Activated T-cell treated with anti-CD3 and anti-CD28 coated beads, Interleukin-2, amount 50 U/mL, for 24 hours (primary cell): Measurements from ENCODE around the gene MYD88.
A peak's percentile ranks its signal among the peaks of the same experiment; 100 is the strongest.
"Not testable (repeated sequence)": the region's sequence is repeated elsewhere in the genome, so short reads cannot be mapped to it uniquely, and the experiment has no call there.

Experiments
- DNase-seq: peaks from one replicate; pipeline ENCODE4 v3.0.0-alpha.2; 2020
- H3K27ac Mint-ChIP-seq: 2 replicates; pipeline ENCODE4 v1.8.0; 2020; ENCODE audit warnings: mild to moderate bottlenecking, mixed read lengths
- H3K27me3 Mint-ChIP-seq: 2 replicates; pipeline ENCODE4 v1.8.0; 2020; ENCODE audit warnings: mixed read lengths
- H3K36me3 Mint-ChIP-seq: 2 replicates; pipeline ENCODE4 v1.8.0; 2020; ENCODE audit warnings: low read depth, mixed read lengths
- H3K4me1 Mint-ChIP-seq: 2 replicates; pipeline ENCODE4 v1.8.0; 2020; ENCODE audit warnings: low read depth, mixed read lengths
- H3K4me3 Mint-ChIP-seq: 2 replicates; pipeline ENCODE4 v1.8.0; 2020; ENCODE audit warnings: mild to moderate bottlenecking, moderate library complexity, mixed read lengths
- H3K9me3 Mint-ChIP-seq: 2 replicates; pipeline ENCODE4 v1.8.0; 2020; ENCODE audit warnings: mixed read lengths

MYD88 gene

GRCh38 chr3:38127611-38128302 is 10.7 kb upstream of the MYD88 start:
- Mint-ChIP-seq H3K27ac (peak overlapping the region; percentile 71), H3K27me3 (no peaks in the 10 kb centered on the region), H3K4me1 (peaks cover 22% of the 10 kb centered on the region), H3K9me3 (no peaks in the 10 kb centered on the region), H3K4me3 (no peak overlapping the region), H3K36me3 (peaks cover 97% of the 10 kb centered on the region)
- no peak for DNase-seq

DNA sequence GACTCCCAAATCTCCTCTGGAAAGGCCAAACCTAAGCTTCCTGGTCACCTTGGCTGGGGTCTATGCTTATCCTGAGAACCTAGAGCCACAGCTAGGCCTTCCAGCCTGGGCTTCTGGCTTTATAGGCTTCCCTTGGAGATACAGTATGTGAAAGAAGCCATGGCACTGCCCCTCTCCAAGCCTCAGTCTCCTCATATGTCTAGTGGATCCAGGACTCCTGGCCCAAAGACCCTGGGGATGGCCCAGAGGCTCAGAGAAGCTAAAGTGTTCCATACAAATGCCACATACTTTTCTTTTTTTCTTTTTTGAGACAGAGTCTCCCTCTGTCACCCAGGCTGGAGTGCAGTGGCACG is 10.2 kb upstream of the MYD88 start:
- no peaks in the 10 kb centered on the region for H3K9me3 Mint-ChIP-seq
- peak overlapping the region; percentile 71 for H3K27ac Mint-ChIP-seq
- peaks cover 22% of the 10 kb centered on the region for H3K4me1 Mint-ChIP-seq
- H3K4me3 Mint-ChIP-seq = no peak overlapping the region
- no peak for DNase-seq
- no peaks in the 10 kb centered on the region for H3K27me3 Mint-ChIP-seq
- peaks cover 97% of the 10 kb centered on the region for H3K36me3 Mint-ChIP-seq

DNA sequence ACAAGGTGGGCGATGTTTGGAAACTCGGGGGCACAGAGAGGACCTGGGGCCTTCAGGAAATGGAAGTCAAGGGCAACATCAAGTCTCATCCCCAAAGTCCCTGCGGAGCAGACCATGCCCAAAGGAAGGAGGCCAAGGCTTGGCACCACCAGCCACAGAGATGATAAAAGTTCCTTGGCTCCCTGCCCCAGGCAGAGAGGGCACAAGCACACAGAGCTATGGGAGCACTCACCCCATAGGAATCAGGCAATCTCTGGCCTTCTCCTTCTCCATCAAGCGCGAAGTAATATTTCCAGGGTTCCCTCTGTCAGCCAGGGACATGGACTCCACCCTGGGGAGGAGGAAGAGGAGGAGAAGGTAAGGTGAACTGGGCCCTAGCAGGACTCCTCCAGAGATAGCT is 9.4 kb upstream of the MYD88 start:
- H3K4me3 Mint-ChIP-seq = no peak overlapping the region
- H3K4me1 Mint-ChIP-seq = peaks cover 30% of the 10 kb centered on the region
- no peak for DNase-seq
- peak overlapping the region; percentile 68 for H3K27ac Mint-ChIP-seq
- no peaks in the 10 kb centered on the region for H3K9me3 Mint-ChIP-seq
- peaks cover 97% of the 10 kb centered on the region for H3K36me3 Mint-ChIP-seq
- H3K27me3 Mint-ChIP-seq = no peaks in the 10 kb centered on the region

- peak overlapping the region; percentile 83 for H3K27ac Mint-ChIP-seq
- no peaks in the 10 kb centered on the region for H3K9me3 Mint-ChIP-seq
- H3K36me3 Mint-ChIP-seq = peaks cover 94% of the 10 kb centered on the region
- no peak overlapping the region for H3K4me3 Mint-ChIP-seq
- no peaks in the 10 kb centered on the region for H3K27me3 Mint-ChIP-seq
- H3K4me1 Mint-ChIP-seq = peaks cover 41% of the 10 kb centered on the region
- no peak for DNase-seq
Measured at GRCh38 chr3:38130631-38131065, 7.8 kb upstream of the MYD88 start.

- H3K36me3 Mint-ChIP-seq = peaks cover 91% of the 10 kb centered on the region
- DNase-seq = peak; percentile 41
- H3K4me1 Mint-ChIP-seq = peaks cover 46% of the 10 kb centered on the region
- H3K9me3 Mint-ChIP-seq = no peaks in the 10 kb centered on the region
- H3K4me3 Mint-ChIP-seq = no peak overlapping the region
- no peaks in the 10 kb centered on the region for H3K27me3 Mint-ChIP-seq
- peak overlapping the region; percentile 72 for H3K27ac Mint-ChIP-seq
Measured at GRCh38 chr3:38131621-38132369, 6.7 kb upstream of the MYD88 start.

- no peak for DNase-seq
- H3K27me3 Mint-ChIP-seq = no peaks in the 10 kb centered on the region
- peak overlapping the region; percentile 72 for H3K27ac Mint-ChIP-seq
- H3K36me3 Mint-ChIP-seq = peaks cover 82% of the 10 kb centered on the region
- no peak overlapping the region for H3K4me3 Mint-ChIP-seq
- H3K9me3 Mint-ChIP-seq = no peaks in the 10 kb centered on the region
- peaks cover 56% of the 10 kb centered on the region for H3K4me1 Mint-ChIP-seq
Measured at GRCh38 chr3:38133209-38133556, 5.3 kb upstream of the MYD88 start.

GRCh38 chr3:38133557-38134405 is 4.7 kb upstream of the MYD88 start:
- peaks cover 81% of the 10 kb centered on the region for H3K36me3 Mint-ChIP-seq
- DNase-seq = no peak
- H3K27me3 Mint-ChIP-seq = no peaks in the 10 kb centered on the region
- peak overlapping the region; percentile 26 for H3K27ac Mint-ChIP-seq
- no peak overlapping the region for H3K4me3 Mint-ChIP-seq
- H3K9me3 Mint-ChIP-seq = no peaks in the 10 kb centered on the region
- H3K4me1 Mint-ChIP-seq = peaks cover 59% of the 10 kb centered on the region

DNA sequence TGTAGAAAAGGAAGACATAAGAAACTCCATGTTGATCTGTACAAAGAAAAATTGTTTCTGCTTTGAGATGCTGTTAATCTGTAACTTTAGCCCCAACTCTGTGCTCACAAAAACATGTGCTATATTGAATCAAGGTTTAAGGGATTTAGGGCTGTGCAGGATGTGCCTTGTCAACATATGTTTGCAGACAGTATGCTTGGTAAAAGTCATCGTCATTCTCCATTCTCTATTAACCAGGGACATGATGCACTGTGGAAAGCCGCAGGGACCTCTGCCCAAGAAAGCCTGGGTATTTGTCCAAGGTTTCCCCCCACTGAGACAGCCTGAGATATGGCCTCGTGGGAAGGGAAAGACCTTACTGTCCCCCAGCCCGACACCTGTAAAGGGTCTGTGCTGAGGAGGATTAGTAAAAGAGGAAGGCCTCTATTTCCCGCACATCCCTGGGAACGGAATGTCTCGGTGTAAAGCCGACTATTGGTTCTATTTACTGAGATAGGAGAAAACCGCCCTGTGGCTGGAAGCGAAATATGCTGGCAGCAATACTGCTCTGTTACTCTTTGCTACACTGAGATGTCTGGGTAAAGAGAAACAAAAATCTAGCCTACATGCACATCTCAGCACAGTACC is 3.8 kb upstream of the MYD88 start:
- Mint-ChIP-seq H3K4me3 (peak overlapping the region; percentile 87), H3K4me1 (peaks cover 63% of the 10 kb centered on the region), H3K36me3 (peaks cover 81% of the 10 kb centered on the region), H3K27ac (peak overlapping the region; percentile 90)
- H3K9me3 Mint-ChIP-seq, DNase-seq, H3K27me3 Mint-ChIP-seq: not testable (repeated sequence)

- not testable (repeated sequence) for H3K9me3 Mint-ChIP-seq, H3K27me3 Mint-ChIP-seq, DNase-seq
- peak overlapping the region; percentile 87 for H3K4me3 Mint-ChIP-seq
- H3K27ac Mint-ChIP-seq = peak overlapping the region; percentile 90
- peaks cover 70% of the 10 kb centered on the region for H3K4me1 Mint-ChIP-seq
- peaks cover 79% of the 10 kb centered on the region for H3K36me3 Mint-ChIP-seq
Measured at GRCh38 chr3:38135621-38136277, 2.7 kb upstream of the MYD88 start.

DNA sequence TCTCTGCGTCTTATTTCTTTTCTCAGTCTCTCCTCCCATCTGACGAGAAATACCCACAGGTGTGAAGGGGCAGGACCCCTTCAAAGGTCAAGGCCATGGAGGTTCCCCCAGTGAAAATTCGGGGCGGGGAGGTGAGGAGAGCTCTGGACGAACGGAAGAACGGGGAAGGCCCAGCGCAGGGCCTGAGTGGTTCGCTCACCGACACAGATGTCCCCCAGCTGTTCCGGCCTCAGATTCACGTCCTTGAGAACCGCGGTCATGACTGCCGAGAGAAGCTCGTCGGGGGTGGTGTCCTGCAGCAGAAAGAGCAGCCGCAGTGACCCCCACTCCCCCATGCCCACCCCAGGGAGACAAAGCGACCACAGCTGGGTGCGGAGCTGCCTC is 2.1 kb upstream of the MYD88 start:
- H3K27me3 Mint-ChIP-seq = no peaks in the 10 kb centered on the region
- peaks cover 79% of the 10 kb centered on the region for H3K36me3 Mint-ChIP-seq

GRCh38 chr3:38136777-38137614 is 1.5 kb upstream of the MYD88 start, which contains the start of gene ACAA1:
Gene ACAA1, minus strand, starts transcription at chr3:38137127. Its CDS starts 92 bp downstream, at chr3:38137035.
- no peaks in the 10 kb centered on the region for H3K9me3 Mint-ChIP-seq
- peaks cover 79% of the 10 kb centered on the region for H3K36me3 Mint-ChIP-seq
- peak within 1 kb of the TSS; percentile 87 for H3K4me3 Mint-ChIP-seq
- H3K27me3 Mint-ChIP-seq = no peaks in the 10 kb centered on the region
- DNase-seq = peak; percentile 97
- H3K27ac Mint-ChIP-seq = peak within 1 kb of the TSS; percentile 98
- H3K4me1 Mint-ChIP-seq = peaks cover 73% of the 10 kb centered on the region

More for the DNA sequence above, 2.1 kb upstream of the MYD88 start:
- H3K4me3 Mint-ChIP-seq = peak overlapping the region; percentile 87
- peak; percentile 55 for DNase-seq
- peak overlapping the region; percentile 90 for H3K27ac Mint-ChIP-seq
- no peaks in the 10 kb centered on the region for H3K9me3 Mint-ChIP-seq
- peaks cover 74% of the 10 kb centered on the region for H3K4me1 Mint-ChIP-seq

DNA sequence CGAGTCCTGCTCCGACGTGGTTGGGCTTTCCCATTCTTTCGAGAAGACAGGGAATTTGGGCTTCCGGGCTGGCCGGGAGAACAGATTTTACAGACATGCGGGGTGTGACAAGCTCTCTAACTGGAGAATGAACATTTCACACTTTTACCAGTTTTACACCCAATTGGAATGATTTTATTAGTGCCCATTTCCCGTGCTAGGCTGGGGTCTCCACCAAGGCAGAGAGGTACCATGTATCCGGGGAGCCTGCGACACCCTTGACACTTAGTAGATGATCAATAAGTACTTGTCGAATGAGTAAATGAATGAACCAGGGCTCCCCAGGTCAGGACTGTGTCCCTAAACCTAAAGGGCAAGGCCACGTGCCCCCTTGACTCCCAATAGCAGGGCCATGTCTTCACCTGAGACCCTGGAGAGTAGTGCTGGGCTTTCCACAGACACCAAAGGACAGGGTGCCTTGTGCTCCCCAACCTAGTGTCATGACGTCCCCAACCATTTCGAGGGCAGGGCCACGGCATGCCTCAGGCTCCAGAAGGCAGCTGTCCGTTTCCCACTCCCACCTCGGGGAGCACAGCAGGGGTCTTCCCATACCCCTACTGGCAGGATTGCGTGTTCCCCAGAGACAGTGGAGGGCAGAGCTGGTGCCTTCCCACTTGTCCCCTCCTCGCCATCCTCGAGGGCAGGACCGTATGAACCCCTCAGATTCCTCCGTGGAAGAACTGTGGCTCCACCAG is 679 bp upstream of the MYD88 start:
- Mint-ChIP-seq H3K27me3 (no peaks in the 10 kb centered on the region), H3K4me1 (peaks cover 71% of the 10 kb centered on the region), H3K9me3 (no peaks in the 10 kb centered on the region), H3K36me3 (peaks cover 80% of the 10 kb centered on the region), H3K4me3 (peak overlapping the region; percentile 87), H3K27ac (peak overlapping the region; percentile 98)
- DNase-seq = no peak

DNA sequence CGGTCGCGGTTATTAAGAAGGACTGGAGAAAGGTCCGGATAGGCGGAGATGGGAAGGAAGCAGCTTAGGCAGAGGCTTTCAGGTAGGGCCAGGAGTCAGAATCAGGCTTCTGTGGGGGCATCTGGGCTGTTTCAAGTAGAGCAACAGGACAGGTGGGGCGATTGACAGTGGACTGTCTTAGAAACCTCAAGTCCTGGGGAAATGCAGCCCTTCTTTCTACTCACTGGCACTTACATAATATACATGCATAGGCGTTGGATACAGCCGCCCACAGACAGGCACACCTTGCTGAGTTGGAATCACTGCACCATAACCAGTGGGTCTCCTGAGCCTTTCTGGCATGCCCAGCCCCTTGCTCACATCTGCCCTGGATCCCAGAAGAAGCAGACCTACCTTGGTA is 730 bp downstream of the MYD88 start:
- H3K27me3 Mint-ChIP-seq = no peaks in the 10 kb centered on the region
- peaks cover 69% of the 10 kb centered on the region for H3K36me3 Mint-ChIP-seq
- peaks cover 57% of the 10 kb centered on the region for H3K4me1 Mint-ChIP-seq

More for the DNA sequence above, 730 bp downstream of the MYD88 start:
- H3K9me3 Mint-ChIP-seq = no peaks in the 10 kb centered on the region
- peak overlapping the region; percentile 98 for H3K27ac Mint-ChIP-seq
- H3K4me3 Mint-ChIP-seq = peak overlapping the region; percentile 87
- DNase-seq = no peak
